ENCODE data around the gene MPC2.

The MPC2 gene

DNA sequence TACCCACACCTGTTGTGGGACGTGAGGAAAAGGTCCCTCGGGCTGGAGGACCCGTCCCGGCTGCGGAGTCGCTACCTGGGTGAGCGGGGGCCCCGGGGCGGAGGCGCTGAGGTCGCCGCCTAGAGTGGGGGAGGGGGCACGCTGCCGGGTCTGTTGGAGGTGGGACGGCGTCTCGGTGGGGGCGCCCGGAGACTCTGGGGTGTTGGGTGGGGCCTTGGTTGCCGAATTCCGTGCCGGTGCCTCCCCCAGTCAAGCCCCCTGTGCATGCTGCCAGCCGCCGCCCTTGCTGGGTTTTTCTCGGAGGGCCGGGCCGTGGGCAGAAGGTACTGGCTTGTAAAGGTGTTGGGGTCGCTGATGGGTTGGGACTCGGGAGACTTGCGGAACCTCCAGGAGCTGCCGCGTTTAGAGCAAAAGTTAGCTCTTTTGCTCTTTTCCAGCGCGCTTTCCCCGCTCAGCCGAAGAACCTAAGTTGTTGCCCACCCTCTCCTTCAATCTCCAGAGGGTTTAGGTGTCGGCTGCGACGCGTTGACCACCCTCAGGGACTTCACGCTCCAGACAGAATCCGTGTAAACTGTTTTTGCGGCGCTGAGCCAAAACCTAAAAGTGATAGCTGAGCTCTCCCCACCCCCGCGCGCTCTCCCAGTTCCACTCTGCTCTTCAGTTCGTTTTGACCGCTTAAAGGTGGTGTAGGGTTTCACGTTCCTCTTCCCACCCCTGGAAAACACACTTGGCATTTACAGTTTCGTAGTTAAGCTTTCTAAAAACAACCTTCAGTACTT lies at the start of gene MPC2:
Gene MPC2 (minus strand): TSS at position 143 of the 779 bp plus-strand sequence. CDS start 1,231 bp downstream, outside the sequence.
- DNase-seq (ENCODE audit: low read depth): peak; percentile 40

DNA sequence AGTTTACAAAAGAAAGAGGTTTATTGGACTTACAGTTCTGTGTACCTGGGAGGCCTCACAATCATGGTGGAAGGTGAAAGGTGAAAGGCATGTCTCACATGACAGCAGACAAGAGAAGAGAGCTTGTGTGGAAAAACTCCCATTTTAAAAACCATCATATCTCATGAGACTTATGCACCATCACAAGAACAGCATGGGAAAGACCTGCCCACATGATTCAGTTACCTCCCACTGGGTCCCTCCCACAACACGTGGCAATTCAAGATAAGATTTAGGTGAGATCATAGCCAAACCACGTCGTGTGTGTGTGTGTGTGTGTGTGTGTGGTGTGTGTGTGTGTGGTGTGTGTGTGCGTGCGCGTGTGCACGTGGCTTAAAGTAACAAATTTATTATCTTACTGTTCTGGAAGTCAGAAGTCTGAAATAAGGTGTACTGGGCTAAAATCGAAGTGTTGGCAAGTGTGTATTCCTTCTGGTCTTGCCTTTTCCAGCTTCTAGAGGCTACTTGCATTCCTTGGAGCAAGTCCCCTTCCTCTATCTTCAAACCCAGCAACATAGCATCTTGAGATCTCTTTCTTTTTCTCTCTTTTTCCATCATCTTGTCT lies 48.1 kb upstream of the MPC2 start:
- no peak for DNase-seq (ENCODE audit: low read depth)

DNA sequence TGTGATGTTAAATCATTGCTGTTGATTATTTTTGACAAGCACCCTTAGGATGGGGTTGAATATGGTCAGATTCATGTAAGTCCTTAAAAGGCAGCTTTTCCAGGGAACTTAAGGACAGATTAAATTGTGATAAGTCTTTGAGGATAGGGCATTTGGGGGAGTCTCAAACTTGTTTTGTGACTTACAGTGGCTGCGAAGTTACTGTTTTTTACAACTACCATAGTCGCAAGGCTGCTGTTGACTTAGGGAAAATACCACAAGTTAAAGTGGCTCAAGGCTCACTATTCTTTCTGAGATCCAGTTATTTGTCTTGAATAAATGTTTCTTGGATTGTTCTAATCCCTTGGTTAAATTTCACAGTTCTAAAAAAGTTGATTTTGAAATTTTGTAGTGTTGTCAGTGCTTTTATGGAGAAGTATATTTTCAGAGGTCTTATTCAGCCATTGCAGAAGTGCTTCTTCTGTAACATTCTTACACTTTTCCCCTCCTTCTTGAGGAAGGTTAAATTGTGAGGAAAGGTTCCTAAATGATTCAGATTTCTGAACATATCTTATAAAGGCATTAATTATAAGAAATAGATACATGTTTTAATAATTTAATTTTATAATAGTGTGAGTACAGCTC lies 47.0 kb upstream of the MPC2 start:
- DNase-seq (ENCODE audit: low read depth): no peak

DNA sequence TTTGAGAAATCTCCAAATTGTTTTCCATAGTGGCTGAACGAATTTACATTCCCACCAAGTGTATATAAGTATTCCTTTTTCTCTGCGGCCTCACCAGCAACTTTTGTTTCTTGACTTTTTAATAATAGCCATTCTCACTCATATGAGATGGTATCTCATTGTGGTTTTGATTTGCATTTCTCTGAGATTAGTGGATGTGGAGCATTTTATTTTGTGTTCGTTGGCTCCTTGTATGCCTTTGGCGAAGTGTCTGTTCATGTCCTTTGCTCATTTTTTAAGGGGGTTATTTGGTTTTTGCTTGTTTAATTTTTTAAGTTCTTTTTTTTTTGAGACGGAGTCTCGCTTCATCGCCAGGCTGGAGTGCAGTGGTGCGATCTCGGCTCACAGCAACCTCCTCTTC lies 45.1 kb upstream of the MPC2 start:
- no peak for DNase-seq (ENCODE audit: low read depth)

DNA sequence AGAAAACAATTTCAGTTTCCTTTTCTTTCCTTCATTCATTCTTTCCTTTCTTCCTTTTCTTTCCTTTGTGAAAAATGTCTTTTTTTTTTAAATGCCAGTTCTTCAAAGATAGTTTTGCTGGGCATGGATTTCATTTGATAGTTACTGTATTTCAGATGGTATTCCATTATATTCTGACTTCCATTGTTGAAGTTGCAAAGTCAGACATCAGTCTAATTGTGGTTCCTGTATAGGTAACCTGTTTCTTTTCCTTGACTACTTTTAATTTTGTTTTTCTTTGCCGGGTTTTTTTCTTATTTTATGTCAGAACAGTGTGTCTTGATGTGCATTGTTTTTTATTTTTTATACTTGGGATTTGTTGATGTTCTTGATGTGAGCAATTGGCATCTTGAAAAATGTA lies 40.4 kb upstream of the MPC2 start:
- no peak for DNase-seq (ENCODE audit: low read depth)

DNA sequence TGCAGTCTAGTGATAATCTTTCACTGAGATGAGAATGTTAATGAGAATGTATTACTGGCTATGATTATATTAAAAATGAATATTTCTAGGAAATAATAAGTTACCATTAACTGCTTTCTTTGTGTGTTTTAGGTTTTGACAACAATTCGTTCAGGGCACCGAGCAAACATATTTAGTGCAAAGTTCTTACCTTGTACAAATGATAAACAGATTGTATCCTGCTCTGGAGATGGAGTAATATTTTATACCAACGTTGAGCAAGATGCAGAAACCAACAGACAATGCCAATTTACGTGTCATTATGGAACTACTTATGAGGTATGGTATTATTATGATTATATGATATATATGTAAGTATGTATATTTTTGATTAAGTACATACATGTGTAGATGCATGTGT lies 37.8 kb upstream of the MPC2 start:
- DNase-seq (ENCODE audit: low read depth): no peak

DNA sequence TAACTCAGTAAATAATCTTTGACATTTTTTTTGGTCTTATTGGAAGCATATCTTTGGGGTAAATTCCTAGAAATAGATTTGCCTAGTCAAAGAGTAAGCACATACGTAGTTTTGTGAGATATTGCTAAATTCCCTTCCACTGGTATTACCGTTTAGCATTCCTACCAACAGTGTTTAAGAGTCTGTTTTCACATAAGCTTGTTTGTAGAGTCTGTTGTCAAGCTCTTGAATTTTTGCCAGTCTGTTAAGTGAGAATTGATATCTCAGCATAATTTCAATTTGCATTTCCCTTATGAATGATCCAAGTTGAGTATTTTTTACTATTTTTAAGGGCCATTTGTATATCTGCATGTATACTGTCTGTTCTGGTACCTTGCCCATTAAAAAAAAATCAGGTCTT lies 37.0 kb upstream of the MPC2 start:
- no peak for DNase-seq (ENCODE audit: low read depth)

DNA sequence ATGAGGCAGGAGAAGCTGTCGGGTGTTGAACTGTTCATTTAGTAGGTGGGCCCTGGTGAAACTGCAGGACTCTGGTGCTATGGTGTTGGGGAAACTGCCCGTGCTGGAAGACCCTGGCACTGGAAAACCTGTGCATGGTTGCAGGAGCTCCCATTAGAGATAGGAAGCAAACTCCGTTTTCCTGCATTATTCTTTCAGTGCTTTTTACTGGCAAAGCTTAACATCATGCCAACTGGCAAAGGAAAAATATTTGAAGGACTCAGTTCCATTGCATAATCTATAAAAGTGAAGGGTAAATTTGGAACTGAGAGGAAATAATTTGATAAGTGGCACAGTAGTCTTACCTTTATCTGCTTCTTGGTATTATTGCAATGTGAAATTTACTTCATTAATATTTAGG lies 31.7 kb upstream of the MPC2 start:
- no peak for DNase-seq (ENCODE audit: low read depth)

DNA sequence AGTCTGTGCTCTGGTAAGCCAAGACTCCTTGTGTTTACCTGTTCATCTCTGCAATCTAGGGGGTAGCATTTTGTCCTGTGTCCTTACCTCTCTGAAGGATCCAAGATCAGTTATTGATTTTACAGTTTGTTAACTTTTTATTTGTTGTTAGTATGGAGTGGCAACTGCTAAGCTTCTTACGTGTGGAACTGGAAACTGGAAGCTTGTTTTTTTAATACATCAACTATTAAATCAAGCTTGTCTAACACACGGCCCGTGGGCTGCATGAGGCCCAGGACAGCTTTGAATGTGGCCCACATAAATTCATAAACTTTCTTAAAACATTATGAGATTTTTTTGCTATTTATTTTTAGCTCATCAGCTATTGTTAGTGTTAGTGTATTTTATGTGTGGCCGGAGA lies 29.2 kb upstream of the MPC2 start:
- DNase-seq (ENCODE audit: low read depth): no peak

DNA sequence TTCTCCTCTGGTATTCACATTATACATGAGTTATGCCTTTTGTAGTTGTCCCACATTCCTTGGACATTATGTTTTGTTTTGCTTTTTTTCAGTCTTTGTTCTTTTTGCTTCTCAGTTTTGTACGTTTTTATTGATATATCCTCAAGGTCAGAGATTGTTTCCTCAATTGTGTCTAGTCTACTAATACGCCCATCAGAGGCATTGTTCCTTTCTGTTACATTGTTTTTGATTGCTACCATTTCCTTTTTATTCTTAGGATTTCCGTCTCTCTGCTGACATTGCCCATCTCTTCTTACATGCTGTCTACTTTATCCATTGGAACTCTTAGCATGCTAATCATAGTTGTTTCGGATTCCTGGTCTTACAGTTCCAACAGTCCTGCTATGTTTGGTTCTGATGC lies 27.8 kb upstream of the MPC2 start:
- DNase-seq (ENCODE audit: low read depth): no peak

DNA sequence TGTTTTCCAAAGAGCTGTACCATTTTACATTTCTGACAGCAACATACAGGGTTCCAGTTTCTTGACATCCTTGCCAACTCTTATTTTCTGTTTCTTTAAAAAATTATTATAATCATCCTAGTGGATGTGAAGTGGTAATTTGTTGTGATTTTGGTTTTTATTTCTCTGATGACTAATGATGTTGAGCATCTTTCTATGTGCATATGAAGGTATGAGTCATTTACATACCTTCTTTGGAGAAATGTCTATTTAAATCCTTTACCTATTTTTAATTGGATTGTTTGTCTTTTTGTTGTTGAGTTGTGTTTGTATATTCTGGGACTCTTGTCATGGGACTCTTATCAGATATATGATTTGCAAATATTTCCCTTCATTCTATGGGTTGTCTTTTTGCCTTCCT lies 20.8 kb upstream of the MPC2 start:
- DNase-seq (ENCODE audit: low read depth): no peak

DNA sequence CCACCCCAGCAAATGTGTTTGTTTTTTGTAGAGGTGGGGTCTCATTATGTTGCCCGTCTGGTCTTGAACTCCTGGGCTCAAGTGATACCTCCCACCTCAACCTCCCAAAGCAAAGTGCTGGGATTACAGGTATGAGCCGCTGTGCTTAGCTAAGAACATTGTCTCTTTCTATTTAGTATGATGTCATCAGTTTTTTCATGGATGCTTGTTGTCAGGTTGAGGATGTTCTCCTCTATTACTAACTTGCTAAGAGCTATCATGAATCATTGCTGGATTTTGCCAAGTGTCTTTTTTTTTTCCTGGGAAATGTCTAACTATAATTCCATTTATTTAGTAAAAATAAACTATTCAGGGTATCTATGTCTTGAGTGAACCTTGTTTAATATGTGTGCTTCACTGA lies 19.0 kb upstream of the MPC2 start:
- DNase-seq (ENCODE audit: low read depth): no peak

DNA sequence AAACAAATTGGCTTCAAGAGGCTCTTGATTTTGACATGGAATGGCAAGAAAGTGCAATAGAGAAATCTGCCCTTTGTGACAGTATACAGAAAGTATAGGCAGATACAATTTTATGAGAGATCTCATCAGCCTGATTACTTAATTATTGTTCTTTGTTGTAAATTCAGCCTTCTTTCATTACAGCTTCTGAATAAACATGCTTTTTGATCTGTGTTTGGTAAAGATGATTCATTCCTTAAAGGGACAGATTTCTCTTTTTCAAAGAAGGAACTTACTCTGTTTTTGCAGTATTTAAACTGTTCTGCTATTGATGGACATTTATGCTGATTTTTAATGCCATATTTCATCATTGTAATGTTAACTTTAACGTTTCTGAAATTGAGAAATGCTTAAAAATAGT lies 13.7 kb upstream of the MPC2 start:
- no peak for DNase-seq (ENCODE audit: low read depth)

DNA sequence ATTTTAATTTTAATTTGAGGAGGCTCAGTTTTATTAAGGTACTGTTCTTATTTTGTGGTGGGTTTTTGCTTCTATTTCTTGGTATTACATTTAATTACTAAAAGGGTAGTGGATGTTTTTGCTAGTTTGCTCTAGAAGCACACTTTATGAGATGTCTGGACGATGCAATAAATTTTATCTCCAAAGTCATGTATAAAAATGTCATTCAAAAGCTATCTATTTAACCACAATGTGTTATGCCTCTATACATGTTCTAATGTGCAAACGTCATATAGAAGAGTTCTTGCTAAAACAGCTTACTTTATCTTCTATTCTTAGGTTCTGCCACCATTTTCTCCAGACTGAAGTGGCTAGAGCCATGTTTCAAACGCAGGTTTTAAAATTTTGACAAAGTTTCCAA lies 12.9 kb upstream of the MPC2 start:
- no peak for DNase-seq (ENCODE audit: low read depth)

DNA sequence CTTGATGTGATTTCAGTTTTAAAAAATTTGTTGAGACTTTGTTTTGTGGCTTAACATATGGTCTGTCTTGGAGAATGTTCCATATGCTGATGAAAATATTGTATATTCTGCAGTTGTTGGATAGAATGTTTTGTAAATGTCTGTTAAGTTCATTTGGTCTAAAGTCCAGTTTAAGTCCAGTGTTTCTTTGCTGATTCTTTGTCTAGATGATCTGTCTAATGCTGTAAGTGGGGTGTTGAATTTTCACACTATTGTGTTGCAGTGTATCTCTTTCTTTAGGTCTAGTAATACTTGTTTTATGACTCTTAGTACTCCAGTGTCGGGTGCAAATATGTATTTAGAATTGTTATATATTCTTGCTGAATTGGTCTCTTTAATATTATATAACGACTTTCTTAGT lies 10.9 kb upstream of the MPC2 start:
- DNase-seq (ENCODE audit: low read depth): no peak

DNA sequence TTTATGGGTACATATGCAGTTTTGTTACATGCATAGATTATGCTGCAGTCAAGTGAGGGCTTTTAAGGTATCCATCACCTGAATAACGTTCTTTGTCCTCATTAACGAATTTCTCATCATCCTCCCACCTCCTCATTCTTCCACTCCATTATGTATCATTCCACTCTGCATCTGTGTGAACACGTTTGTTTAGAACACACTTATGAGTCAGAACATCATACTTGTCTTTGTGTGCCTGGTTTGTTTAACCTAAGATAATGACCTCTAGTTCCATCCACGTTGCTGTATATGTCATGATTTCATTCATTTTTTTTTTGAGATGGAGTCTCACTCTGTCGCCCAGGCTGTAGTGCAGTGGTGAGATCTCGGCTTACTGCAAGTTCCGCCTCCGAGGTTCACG lies 6.7 kb upstream of the MPC2 start:
- DNase-seq (ENCODE audit: low read depth): no peak

DNA sequence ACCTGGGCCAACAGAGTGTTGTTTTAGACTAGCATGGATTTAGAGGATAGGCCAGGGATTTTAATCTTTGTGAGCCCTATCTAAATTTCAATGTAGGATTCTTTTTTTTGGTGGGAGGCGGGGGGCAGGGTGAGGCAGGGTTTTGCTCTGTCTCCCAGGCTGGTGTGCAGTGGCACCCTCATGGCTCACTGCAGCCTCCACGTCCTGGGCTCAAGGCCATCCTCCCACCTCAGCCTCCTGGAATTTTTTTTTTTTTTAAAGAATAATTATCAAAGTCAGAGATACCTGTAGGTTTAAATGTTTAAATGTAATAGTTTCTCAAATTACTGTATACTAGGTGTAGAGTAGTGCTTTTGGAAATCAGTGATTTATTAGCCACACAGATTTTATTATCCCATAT lies 3.4 kb upstream of the MPC2 start:
- no peak for DNase-seq (ENCODE audit: low read depth)

DNA sequence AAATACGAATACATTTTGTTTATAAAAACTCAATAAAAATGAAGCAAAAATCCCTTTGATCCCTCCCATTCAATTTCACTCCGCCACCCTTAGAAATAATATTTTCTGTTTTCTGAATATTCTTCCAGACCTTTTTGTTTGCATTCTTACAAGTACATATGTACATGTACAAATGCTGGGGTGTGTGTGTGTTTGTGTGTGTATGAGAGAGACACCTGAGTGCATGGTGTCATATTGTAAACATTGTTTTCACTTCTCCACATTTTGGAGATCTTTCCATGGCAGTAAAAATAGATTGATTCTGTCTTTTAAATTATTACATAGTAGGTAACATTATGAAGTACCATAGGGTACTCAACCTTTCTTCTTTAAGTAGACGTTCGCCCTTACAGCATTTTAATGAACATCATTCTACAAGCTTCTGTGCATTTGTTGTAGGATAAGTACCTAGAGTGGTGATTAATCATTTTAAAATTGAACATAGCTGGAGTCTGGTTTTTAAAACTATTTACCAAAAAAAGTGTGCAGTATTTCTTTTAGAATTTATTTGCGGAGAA lies 1.3 kb upstream of the MPC2 start:
- no peak for DNase-seq (ENCODE audit: low read depth)

DNA sequence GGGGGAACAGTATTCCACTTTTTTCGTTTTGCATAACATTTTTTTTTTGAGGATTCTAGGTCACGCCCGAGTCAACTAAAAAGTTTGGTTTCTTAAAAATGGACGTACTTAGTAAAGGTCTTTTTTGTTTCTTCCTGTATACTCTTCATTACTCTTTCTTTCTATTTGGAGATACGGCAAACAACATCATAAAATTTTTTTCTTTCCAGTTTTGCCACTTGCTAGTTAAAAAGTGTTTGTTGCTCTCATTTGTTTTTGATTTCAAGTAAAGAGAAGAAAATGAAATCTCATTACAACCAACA lies 788 bp upstream of the MPC2 start:
- no peak for DNase-seq (ENCODE audit: low read depth)

DNA sequence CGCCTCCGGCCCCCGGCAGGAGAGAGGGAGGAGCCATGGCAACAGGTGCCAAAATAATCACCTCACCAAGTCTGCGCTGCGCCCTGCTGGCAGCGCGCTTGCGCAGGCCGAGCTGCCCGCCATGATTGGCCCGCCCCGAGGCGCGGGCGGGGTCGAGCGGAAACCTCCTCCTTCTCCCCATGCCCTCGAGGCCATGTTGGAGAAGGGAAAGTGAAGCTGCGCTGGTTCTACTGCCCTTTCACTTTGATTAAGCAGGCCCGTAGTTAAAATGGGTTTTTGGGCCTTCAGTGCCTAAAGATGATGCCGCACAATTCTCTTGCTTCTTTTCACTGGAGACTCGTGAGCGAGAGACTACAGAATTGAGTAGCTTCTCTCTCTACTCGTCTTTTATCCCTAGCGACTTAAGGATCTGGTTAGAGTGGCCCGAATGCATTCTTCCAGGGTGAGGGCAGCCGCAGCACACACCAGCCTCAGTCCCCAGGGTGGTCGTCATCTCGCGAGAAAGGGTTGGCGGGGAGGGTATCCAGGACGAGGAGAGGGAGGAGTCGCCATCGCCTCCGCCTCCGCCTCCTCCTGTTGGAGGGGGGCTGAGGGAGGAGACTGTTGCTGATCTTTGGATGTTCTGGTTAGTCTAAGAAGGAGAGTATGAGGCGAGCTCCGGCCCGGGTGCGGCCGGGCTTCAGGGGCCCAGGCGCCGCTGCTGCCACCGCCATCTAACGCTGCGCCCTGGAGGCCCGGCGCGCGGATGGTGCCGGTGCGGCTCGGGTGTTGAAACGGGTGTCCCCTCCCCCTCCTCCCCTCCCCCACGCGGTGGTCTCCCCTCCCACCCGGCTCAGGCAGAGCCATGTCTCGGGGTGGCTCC lies 573 bp downstream of the MPC2 start, which contains the start of gene DCAF6:
Gene DCAF6 (plus strand): TSS at position 616 of the 862 bp plus-strand sequence. CDS start 229 bp downstream, at position 845.
- peak; percentile 93 for DNase-seq (ENCODE audit: low read depth)

DNA sequence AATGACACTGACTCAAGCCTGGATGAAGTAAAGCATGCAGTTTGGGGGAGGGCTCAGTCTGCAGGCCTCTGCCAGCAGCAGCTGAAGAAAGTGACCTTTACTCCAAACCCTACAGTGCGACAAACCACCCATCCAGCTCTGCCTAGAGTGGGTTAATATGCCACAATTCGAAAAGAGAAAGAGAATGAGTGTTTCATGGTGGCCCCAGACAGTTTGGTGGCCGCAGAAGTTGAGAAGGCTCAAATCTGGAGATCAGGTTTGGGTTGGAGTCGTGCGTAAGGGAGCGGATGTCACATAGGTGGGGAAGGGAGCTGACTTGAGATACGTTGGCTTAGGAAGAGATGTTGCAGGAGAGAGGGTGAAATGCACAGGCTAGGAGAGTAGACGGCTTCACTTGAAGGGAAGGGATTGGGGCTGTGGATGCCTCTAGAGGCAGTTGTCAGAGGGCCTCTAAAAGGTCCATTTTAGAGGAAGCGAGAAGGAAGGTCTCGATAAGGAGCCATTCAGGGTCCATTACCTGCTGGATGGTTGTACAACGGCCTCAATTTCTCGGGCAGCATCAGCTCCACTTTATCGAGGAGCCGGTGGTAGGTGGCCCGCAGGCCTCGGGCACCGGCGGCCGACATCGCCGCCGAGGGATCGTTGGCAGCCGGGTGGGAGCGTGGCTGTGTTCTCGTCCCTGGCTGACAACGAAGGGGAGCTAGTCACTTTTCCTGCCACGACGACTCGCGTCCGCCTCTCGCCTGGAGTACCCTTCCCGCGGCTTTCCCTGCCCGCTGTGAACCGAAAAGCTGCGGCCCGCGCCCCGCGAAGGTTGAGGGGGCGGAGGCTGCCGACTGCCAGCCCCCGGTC lies 1.4 kb downstream of the MPC2 start:
- peak; percentile 14 for DNase-seq (ENCODE audit: low read depth)
